Endometrium (tissue), 2 donors: ENCODE data around the gene IL26.
"Not testable (repeated sequence)": the region's sequence is repeated elsewhere in the genome, so short reads cannot be mapped to it uniquely, and the experiment has no call there.

ENCODE experiments used
- FAIRE-seq: peaks from 2 replicates; lab custom pipeline; 2012; peaks lifted over from hg19 to GRCh38; lab: Jason Lieb, UNC
- donor health status: control.
- donor health status: control.

Gene IL26

DNA sequence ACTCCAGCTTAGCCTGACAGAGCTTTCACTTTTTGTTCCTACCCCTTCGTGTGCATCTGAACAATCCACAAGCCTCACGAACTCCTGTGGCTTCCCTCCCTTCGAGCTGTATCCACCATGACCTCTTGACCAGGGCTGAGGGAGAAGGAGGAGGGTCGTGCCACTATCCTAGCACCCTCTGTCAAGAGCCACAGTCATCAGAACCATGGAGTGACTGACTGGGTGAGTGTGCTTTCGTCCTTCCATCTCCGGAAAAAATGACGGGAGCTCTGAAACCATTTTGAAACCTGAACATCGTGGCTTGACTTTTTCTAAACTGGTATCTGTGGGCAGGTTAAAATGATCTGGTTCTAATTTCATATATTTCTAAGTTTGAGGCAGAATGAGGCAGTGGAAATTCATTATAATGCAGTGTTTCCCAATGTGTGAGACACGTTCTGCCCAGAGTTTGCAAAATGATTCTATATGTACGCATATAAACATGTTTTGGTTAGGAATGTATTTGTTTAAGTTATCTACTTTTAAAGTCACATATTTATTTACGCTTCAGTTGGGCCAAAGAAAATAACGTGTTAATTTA is 27.0 kb downstream of the IL26 start:
- FAIRE-seq: no peak

DNA sequence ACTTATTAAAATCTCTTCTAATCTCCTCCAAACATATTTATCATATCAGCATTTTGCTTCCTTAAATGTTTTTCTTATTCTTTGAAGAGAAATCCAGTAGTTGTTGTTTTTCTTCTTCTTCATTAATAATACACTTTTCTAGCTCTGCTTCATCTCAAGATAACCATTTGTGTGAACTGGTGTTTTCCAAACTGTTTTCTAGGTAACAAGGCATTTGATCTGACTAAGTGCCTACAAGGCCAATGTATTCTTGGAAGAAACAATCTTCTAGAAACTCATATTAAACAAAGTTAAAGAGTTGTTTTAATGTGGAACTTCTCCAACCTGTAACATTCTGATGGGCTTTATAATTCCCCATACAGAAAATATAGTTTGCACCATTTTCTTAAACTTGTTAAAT is 35.3 kb downstream of the IL26 start:
- no peak for FAIRE-seq

DNA sequence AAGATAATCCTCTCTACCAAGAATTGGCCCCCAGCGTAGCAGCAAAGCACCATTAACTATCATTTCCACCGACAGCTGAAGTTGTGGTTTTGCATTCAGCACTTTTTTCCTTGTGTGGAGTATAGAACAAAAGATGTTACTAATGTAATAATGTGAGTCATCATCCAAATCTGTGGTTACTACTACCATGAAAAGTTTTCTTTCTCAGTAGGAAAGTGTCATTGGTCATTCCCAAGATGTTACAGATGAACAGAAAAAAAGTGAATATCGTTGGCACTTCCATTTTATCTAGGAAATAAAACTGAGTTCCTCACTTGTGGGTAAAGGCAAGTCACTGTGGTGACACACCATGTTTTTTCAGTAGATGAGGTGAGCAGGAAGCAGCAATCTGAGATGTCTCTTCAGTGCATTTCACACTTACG is 35.8 kb downstream of the IL26 start:
- no peak for FAIRE-seq

DNA sequence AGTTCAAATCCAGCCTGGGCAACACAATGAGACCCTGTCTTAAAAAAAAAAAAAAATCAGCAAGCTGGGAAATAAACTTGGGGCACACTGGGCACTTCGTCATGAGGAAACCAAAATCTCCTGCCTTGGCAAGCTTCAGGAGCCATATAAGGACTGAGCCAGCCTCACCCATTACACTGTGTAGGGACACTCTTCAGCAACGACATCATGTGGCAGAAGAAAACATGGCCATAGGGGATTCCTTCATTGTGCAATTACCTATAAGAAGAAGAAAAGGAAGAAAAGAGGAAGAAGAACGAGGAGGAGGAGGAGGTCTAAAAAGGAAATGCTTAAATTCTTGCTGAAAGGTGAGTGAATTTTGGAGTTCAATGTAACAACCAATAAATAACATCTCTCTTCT is 40.0 kb downstream of the IL26 start:
- no peak for FAIRE-seq

GRCh38 chr12:68180792-68181744 is 44.5 kb downstream of the IL26 start:
- FAIRE-seq: no peak

- FAIRE-seq: no peak
Observed at GRCh38 chr12:68178774-68179439, 46.7 kb downstream of the IL26 start.

DNA sequence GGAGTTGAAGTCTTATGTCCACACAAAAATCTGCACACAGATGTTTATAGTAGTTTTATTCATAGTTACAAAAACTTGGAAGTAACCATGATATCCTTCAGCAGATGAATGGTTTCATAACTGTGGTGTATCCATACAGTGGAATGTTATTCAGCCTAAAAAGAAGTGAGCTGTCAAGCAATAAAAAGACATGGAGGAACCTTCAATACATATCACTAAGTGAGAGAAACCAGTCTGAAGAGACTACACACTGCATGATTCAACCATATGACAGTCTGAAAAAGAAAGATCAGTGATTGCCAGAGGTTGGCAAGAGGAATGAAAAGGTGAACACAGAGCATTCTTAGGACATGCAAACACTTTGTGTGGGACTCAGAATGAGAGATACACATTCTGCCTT is 47.4 kb downstream of the IL26 start:
- FAIRE-seq: no peak

DNA sequence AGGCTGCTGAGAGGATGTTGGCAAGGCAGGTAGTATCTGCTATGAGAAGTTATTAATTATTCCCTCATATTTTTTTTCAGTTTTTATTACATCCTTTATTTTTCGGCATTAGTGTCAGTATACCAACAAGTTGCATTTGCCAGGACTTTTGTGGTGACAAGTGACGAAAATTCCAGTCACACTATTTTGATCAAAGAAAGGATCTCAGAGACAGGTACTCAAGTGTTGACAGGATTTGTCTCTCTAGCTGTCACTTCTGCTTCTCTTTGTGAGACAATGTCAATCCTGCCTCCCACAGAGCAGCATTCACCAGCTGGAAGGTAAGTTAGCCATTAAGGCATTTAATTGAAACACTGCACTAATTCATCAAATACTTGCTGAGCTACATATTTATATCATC is 48.0 kb downstream of the IL26 start:
- no peak for FAIRE-seq

- FAIRE-seq: no peak
Observed at GRCh38 chr12:68176257-68176656, 49.4 kb downstream of the IL26 start.

DNA sequence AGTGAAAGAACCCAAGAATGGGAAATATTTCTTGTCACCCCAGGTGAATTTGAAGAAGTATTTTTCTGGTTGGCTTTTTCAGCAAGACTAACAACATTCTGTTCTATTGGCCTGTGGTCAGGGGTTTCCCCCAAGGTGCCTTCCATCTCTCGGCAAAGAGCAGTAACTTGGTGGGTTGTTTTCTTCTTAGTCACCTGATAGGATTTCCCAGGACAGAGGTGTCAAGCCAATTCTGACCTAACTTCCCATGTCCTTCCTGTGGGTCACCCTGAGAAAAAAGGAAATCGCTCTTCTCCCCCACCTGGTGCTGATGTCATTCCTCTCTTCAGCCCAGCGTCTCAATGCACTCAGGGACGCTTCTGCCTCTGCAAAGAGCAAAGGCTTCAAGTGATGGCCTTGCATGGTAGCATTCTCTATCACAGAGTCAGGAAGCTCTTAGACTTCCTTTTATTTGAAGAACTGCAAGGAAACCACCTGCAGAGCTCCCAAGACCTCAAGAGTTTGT is 50.0 kb downstream of the IL26 start:
- FAIRE-seq: no peak

- FAIRE-seq: not testable (repeated sequence)
Observed at GRCh38 chr12:68174761-68175160, 50.8 kb downstream of the IL26 start.

- no peak for FAIRE-seq
Observed at GRCh38 chr12:68173792-68174191, 51.8 kb downstream of the IL26 start.

- FAIRE-seq: no peak
Observed at GRCh38 chr12:68170726-68171125, 54.9 kb downstream of the IL26 start.

GRCh38 chr12:68169213-68169889 is 56.3 kb downstream of the IL26 start:
- no peak for FAIRE-seq

DNA sequence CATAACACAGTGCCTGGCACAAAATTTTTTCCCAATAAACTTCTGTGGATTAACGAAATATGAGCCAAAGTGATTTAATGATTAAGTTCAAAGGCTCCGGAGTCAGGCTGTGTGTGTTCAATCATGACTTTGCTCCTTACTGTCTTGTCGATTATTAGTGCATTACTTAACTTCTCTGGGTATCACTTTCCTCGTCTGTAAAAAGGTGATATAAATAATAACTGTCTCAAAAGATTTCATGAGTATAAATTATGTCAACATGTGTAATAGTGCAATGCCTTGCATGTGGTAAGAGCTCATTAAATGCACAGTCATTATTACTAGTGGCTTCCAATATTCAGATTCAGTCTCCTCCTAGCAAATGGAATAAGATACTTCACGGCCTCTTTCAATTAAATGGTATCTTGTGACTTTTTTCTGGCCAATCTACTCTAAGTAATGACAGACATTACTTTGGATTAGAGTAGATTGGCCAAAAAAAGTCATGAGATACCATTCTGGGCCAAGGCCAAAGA is 59.2 kb downstream of the IL26 start:
- no peak for FAIRE-seq

GRCh38 chr12:68163560-68164081 is 62.0 kb downstream of the IL26 start:
- FAIRE-seq: no peak

GRCh38 chr12:68162374-68162773 is 63.2 kb downstream of the IL26 start:
- FAIRE-seq: no peak

DNA sequence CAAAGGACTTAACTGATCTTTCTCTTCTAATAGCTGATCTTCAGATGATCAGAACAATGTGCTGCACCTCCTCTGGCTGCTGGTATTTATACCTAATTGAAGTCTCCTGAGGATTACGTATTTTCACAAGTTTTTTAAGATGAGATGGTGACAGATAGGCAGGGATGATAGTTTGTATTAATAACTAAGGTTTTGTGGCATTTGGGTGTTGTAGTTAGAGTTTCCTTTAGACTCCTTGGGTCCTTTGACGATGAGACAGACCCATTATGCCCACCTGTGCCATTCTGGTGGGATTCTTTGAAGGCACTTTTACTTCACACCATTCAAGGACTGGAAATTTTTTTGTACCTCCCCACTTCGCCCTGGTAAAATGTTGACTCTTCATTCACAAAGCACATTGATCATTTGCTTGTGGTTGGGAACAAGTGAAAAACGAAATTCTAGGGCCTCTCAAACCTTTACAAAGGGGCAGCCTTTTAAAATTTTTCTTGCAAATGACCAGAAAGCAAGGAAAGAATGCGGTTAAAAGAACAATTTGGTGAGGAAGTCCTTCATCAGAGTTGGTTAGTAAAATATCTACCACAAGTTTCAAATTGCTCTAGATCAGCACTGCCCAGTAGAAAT is 65.8 kb downstream of the IL26 start, which contains the start of gene IFNG:
Gene IFNG, minus strand, starts transcription at position 60 of the 624 bp plus-strand sequence. CDS start 125 bp downstream, outside the sequence.
- no peak for FAIRE-seq

GRCh38 chr12:68158432-68158831 is 67.2 kb downstream of the IL26 start:
- no peak for FAIRE-seq

DNA sequence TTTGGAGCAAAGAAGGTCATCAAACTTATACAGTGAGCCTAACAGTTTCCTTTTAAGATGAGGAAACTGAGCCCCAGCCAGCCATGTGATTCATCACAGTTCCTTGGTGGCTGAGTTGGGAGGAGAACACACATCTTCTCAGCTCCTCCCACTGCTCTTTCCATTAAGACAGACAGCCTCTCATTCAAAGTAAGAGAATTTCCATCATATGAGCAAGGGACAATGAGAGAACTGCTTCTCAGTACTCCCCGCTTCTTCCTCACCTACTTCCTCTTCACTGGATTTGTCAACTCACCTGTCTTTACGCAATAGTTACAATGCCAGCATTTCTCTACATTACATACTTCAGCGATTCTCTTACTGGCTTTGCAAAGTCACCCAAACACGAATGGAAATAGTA is 68.2 kb downstream of the IL26 start:
- no peak for FAIRE-seq

DNA sequence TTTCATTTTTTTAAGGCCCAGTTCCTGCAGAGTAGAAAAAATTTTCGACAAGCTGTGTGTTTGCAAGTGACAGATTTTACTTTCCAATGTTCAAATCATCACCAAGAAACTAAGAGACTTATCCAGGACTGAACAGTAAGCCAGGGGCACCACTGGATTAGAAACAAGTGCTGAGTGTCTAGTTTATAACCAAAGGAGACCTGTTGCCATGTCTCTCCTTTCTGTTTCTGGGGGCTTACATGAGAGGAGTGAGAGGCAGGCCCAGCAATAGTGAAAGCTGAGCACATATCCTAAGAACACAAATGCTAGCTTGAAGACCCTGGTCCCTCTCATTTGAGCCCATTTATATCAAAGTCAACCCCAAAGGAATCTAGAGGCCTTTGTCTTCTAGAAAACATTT is 69.0 kb downstream of the IL26 start:
- no peak for FAIRE-seq
